Neural progenitor cell (in vitro differentiated cells): ENCODE results near the gene RNF220. TPM values are rescaled to one million over a fixed set of nuclear protein-coding genes. Genes with fewer than 3 reads are reported as not detected.

Experiments
- DNase-seq: peaks from one replicate; pipeline ENCODE4 v3.0.0-alpha.2; 2016; ENCODE audit warnings: low spot score
- H2AFZ ChIP-seq: fragments of 200-600 bp; sonication (generic); replicated peaks from 2 replicates; pipeline ENCODE4 v1.6.1; 2016; ENCODE audit warnings: antibody characterized with exemption
- H3F3A ChIP-seq: fragments of 200-600 bp; sonication (generic); 2 replicates; pipeline ENCODE4 v1.6.1; 2016; ENCODE audit warnings: antibody characterized with exemption, low read depth
- H3K27ac ChIP-seq: fragments of 200-600 bp; sonication (generic); 2 replicates; pipeline ENCODE4 v1.5.1; 2016; ENCODE audit warnings: mild to moderate bottlenecking
- H3K27me3 ChIP-seq: fragments of 200-600 bp; sonication (generic); 2 replicates; pipeline ENCODE4 v1.6.1; 2016; ENCODE audit warnings: mild to moderate bottlenecking, moderate library complexity
- H3K36me3 ChIP-seq: fragments of 200-600 bp; sonication (generic); 2 replicates; pipeline ENCODE4 v1.5.1; 2016
- H3K4me1 ChIP-seq: fragments of 200-600 bp; sonication (generic); 2 replicates; pipeline ENCODE4 v1.6.1; 2016; ENCODE audit warnings: mixed run types
- H3K4me2 ChIP-seq: fragments of 200-600 bp; sonication (generic); 2 replicates; pipeline ENCODE4 v1.6.1; 2016
- H3K4me3 ChIP-seq: fragments of 200-600 bp; sonication (generic); 2 replicates; pipeline ENCODE4 v1.5.1; 2016
- H3K79me2 ChIP-seq: fragments of 200-600 bp; sonication (generic); 2 replicates; pipeline ENCODE4 v1.6.1; 2016; ENCODE audit warnings: low read depth
- H3K9ac ChIP-seq: fragments of 200-600 bp; sonication (generic); 2 replicates; pipeline ENCODE4 v1.6.1; 2016
- H3K9me3 ChIP-seq: fragments of 200-600 bp; sonication (generic); 2 replicates; pipeline ENCODE4 v1.5.1; 2016; ENCODE audit warnings: low read depth
- H4K20me1 ChIP-seq: fragments of 200-600 bp; sonication (generic); 2 replicates; pipeline ENCODE4 v1.6.1; 2016; ENCODE audit warnings: low read depth
- H3K27ac Mint-ChIP-seq: 3 replicates; pipeline ENCODE4 v1.8.0; 2021; ENCODE audit warnings: mixed read lengths
- H3K27me3 Mint-ChIP-seq: 2 replicates; pipeline ENCODE4 v1.8.0; 2022; ENCODE audit warnings: low read depth, mild to moderate bottlenecking, inconsistent platforms, moderate library complexity, mixed read lengths; ENCODE audit not compliant: insufficient read depth
- H3K36me3 Mint-ChIP-seq: 3 replicates; pipeline ENCODE4 v1.8.0; 2021; ENCODE audit warnings: mixed read lengths
- H3K4me1 Mint-ChIP-seq: 3 replicates; pipeline ENCODE4 v1.8.0; 2021; ENCODE audit warnings: mixed read lengths
- H3K4me3 Mint-ChIP-seq: 3 replicates; pipeline ENCODE4 v1.8.0; 2021; ENCODE audit warnings: mild to moderate bottlenecking, moderate library complexity, mixed read lengths
- H3K9me3 Mint-ChIP-seq: 3 replicates; pipeline ENCODE4 v1.8.0; 2020; ENCODE audit warnings: mixed read lengths
- CTCF ChIP-seq: fragments of 200-600 bp; sonication (generic); IDR thresholded peaks from 2 replicates; pipeline ENCODE4 v1.5.1; 2017; ENCODE audit warnings: antibody characterized with exemption, mild to moderate bottlenecking
- EZH2 ChIP-seq: fragments of 200-600 bp; sonication (generic); IDR thresholded peaks from 2 replicates; pipeline ENCODE4 v1.6.1; 2017; ENCODE audit warnings: antibody characterized with exemption, mild to moderate bottlenecking, moderate library complexity
- EZH2phosphoT487 ChIP-seq: fragments of 200-600 bp; sonication (generic); IDR thresholded peaks from 2 replicates; pipeline ENCODE4 v1.6.1; 2017; ENCODE audit warnings: antibody characterized with exemption
- total RNA-seq: library from RNA; depleted of rRNA; stranded (reverse); fragments of >200 nt; gene quantifications from 2 replicates; pipeline ENCODE4 v1.2.3, GENCODE V29; 2015; ENCODE audit warnings: low replicate concordance

Gene RNF220
- total RNA-seq, 1 donor from 2014 or later = 93.8 TPM

- no peaks in the 10 kb centered on the region for H3K27me3 ChIP-seq
- Mint-ChIP-seq H3K27ac (no peak overlapping the region), H3K36me3 (peaks cover 9% of the 10 kb centered on the region), H3K27me3 (peaks cover 10% of the 10 kb centered on the region), H3K9me3 (no peaks in the 10 kb centered on the region), H3K4me3 (no peak overlapping the region), H3K4me1 (peaks cover 30% of the 10 kb centered on the region)
- H2AFZ ChIP-seq = no peak overlapping the region
- H3K27ac ChIP-seq = no peak overlapping the region
- no peaks in the 10 kb centered on the region for H3K36me3 ChIP-seq
- peaks cover 43% of the 10 kb centered on the region for H3F3A ChIP-seq
- H3K4me3 ChIP-seq = no peak overlapping the region
- no peaks in the 10 kb centered on the region for H3K79me2 ChIP-seq
- H3K9ac ChIP-seq = no peak overlapping the region
- TF ChIP-seq EZH2 = no peak
- no peak for TF ChIP-seq EZH2phosphoT487
- no peak for TF ChIP-seq CTCF
- no peak overlapping the region for H3K4me2 ChIP-seq
- peaks cover 24% of the 10 kb centered on the region for H3K4me1 ChIP-seq
- H3K9me3 ChIP-seq = no peaks in the 10 kb centered on the region
- DNase-seq = no peak
- H4K20me1 ChIP-seq = peaks cover 59% of the 10 kb centered on the region
Observed at GRCh38 chr1:44653107-44653964, 248.3 kb downstream of the RNF220 start.

GRCh38 chr1:44654621-44655187 is 249.6 kb downstream of the RNF220 start:
- no peaks in the 10 kb centered on the region for H3K36me3 ChIP-seq
- H3K27me3 Mint-ChIP-seq = peaks cover 15% of the 10 kb centered on the region
- H3K4me3 ChIP-seq = no peak overlapping the region
- H3K4me2 ChIP-seq = no peak overlapping the region
- no peak overlapping the region for H2AFZ ChIP-seq
- H3K4me1 Mint-ChIP-seq = peaks cover 21% of the 10 kb centered on the region
- no peak overlapping the region for H3K9ac ChIP-seq
- H3K4me1 ChIP-seq = peaks cover 17% of the 10 kb centered on the region
- no peak overlapping the region for H3K27ac Mint-ChIP-seq
- H3F3A ChIP-seq = peaks cover 35% of the 10 kb centered on the region
- TF ChIP-seq EZH2 (no peak), EZH2phosphoT487 (no peak), CTCF (no peak)
- H3K36me3 Mint-ChIP-seq = peaks cover 2% of the 10 kb centered on the region
- no peaks in the 10 kb centered on the region for H3K79me2 ChIP-seq
- no peaks in the 10 kb centered on the region for H3K27me3 ChIP-seq
- H3K4me3 Mint-ChIP-seq = no peak overlapping the region
- no peak for DNase-seq
- H3K9me3 ChIP-seq = no peaks in the 10 kb centered on the region
- no peaks in the 10 kb centered on the region for H3K9me3 Mint-ChIP-seq
- H3K27ac ChIP-seq = no peak overlapping the region
- peaks cover 46% of the 10 kb centered on the region for H4K20me1 ChIP-seq

- Histone ChIP-seq H3K27ac (no peak overlapping the region), H2AFZ (no peak overlapping the region), H3K79me2 (no peaks in the 10 kb centered on the region), H3K9me3 (no peaks in the 10 kb centered on the region), H3K4me2 (no peak overlapping the region), H3F3A (peaks cover 26% of the 10 kb centered on the region), H3K4me1 (peaks cover 8% of the 10 kb centered on the region), H3K4me3 (no peak overlapping the region), H3K9ac (no peak overlapping the region), H4K20me1 (peaks cover 37% of the 10 kb centered on the region), H3K27me3 (no peaks in the 10 kb centered on the region), H3K36me3 (no peaks in the 10 kb centered on the region)
- peaks cover 15% of the 10 kb centered on the region for H3K27me3 Mint-ChIP-seq
- peaks cover 14% of the 10 kb centered on the region for H3K4me1 Mint-ChIP-seq
- H3K36me3 Mint-ChIP-seq = peaks cover 2% of the 10 kb centered on the region
- DNase-seq = peak; percentile 56
- H3K4me3 Mint-ChIP-seq = no peak overlapping the region
- H3K9me3 Mint-ChIP-seq = no peaks in the 10 kb centered on the region
- peak overlapping the region; percentile 39 for H3K27ac Mint-ChIP-seq
- TF ChIP-seq EZH2phosphoT487 = no peak
- TF ChIP-seq EZH2 = no peak
- peak; percentile 69 for TF ChIP-seq CTCF
Observed at GRCh38 chr1:44655609-44656008, 250.6 kb downstream of the RNF220 start.
